Activated T-helper 9 cell treated with anti-CD3 and anti-CD28 coated beads, Interleukin-2, amount 50 U/mL, for 16 hours (primary cell): Measurements from ENCODE around the gene PPAN.

Source experiments
- DNase-seq: peaks from one replicate; pipeline ENCODE4 v3.0.0-alpha.2; 2020; ENCODE audit warnings: low read depth

PPAN gene

DNA sequence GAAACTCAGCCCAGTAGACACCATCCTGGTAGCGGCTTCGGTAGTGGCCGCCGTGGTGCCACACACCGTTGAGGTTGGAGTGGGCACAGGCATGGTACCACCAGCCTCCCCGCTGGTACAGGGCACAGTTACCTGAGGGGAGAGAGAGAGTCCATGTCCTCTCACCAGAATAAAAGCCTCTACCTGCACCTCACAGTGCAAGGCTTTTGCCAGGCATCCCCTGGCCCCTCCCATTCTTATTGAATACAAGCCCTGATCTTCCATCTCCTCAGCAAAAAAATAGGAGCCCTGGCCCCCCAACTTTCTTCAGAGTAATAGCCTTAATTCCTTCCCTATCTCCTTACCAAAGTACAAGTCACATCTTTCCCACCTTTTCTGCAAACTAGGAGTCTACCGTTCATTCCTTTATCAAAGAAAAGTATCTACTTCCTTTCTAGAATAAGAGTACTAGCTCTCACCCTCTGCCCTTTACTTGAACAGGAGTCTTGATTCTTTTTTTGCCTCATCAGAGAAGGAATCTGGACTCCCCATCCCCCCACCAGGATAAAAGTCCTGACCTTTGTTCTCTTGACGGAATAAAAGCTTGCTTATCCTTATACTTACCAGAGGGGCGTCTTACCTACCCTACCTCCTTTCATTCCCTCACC is 13.4 kb upstream of the PPAN start:
- no peak for DNase-seq

DNA sequence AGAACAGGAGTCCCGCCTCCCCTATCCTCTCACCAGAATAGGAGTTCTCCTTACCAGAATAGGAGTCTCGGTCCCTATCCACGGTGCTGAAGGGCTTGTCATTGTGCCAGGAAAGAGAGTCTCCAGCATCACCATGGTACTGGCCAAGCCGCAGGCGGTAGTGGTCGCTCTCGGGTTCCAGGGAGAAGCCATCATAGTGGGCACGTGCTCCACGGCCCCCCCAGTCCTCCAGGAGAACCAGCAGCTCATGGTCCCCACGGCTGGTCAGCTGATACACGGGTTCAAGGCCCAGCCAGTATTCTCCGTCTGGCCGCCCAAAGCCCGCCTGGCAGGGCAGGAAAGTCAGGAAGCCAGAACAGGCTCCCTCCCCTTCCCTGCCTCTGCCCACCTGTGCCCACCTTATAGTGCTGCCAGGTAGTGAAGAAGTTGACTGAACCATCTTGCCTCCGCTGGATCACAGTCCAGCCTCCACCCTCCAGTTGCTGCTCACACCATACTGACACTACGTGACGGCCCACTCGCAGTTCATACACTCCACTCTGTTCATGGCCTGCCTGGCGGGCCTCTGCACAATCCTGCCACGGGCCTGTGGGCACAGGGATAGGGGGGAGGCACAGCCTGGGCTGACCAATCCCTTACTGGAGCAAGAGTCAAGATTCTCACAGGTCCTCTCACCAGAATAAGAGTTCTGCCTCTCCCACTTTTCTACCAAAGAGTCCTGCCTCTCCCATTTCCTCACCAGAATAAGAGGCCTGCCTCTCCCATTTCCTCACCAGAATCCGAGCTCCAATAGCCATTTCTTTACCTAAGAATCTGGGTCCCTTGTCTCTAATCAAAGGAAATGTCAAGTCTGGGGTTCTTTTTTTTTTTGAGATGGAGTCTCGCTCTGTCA is 12.6 kb upstream of the PPAN start:
- DNase-seq: no peak

DNA sequence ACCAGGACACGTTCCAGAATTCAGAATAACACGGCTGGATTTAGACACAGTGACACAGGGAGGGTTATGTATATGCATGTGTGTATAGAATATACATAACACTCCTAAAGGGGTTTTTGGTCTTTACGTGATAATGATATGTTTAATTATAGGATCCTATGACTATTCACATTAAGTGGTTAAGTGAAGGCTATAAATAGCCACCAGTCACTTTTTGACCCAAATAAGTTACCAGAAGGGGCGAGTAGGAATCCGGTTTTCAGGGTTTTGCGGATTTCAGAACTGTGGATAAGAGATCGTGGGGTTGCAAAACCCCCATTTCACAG is 10.6 kb upstream of the PPAN start:
- no peak for DNase-seq

DNA sequence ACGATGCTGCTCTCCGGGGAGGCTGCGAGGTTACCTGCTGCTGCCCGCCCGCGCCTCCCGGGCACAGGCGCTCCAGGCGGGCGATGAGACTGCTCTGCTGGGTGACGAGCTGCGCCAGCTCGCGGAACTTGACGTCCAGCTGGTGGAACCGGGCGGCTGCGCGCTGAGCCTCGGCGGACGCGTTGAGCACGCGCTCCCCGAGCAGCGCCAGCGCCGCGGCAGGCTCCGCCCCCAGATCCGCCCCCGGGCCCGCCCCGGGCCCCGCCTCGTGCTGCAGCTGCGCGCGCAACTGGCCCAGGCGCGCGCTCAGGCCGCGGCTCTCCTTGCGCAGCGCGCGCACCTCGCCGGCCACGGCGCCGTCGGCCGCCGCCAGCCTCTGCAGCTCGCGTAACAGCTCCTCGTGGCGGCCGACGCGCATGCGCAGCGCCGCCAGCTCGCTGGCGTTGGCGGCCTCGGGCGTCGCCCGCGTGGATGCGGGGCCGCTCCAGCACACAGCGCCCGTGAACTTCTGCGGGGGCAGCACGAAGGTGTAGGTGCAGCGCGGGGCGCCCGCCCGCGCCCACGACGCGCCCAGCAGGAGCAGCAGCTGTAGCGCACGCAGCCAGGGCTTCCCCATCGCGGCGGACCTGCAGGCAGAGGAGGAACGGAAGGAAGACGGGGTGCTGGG is 10.1 kb upstream of the PPAN start:
- peak; percentile 84 for DNase-seq

DNA sequence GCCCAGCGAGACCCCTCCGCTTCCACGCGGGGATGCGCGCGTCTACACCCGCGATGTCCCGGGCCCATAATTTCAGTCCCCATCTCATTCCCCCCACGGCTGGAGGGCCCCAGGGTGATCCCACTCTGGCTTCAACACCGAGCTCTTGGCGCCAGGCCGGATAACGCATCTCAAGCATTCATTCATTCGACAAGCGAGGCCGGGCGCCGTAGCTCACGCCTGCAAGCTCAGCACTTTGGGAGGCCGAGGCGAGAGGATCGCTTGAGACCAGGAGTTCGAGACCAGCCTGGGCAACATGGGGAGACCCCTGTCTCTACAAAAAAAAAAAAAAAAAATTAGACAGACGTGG is 9.6 kb upstream of the PPAN start:
- DNase-seq: no peak

DNA sequence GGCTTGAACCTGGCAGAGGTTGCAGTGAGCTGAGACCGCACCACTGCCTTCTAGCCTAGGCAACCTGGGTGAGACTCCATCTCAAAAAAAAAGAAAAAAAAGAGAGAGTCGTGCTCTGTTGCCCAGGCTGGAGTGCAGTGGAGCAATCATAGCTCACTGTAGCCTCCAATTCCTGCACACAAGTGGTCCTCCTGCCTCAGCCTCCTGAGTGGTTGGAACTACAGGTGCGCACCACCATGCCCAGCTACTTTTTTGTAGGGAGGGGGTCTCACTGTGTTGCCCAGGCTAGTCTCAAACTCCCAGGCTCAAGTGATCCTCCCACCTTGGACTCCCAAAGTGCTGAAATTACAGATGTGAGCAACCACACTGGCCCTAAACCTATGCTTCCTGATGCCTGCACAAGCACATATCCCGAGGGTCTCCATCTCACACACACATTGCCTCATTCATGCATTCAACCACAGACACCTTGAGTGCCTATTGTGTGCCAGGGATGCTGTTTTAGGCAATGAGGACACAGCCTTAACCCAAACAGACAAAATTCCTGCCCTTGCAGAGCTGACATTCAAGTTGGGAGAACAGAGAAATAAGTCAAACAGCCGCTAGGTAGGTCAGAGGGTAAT is 5.9 kb upstream of the PPAN start:
- DNase-seq: no peak

DNA sequence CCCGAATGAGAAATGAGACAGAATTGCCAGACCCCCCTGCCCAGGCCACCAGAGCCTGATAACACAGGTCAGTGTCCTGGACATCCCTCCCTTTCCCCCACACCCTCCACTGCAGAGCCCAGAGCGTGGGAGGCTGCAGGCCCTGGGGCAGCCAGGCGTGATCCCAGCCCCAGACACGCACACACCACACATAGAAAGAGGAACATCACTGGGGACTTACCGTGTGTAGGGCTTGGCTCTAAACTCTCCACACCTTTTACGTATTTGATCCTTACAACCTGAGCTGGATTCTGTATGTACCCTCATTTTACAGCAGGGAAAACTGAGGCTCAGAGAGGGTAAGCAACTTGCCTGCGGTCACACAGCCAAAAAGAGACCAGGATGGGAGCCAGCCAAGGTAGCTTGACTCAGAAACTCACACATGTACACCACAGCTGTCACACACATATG is 3.4 kb upstream of the PPAN start:
- DNase-seq: no peak

DNA sequence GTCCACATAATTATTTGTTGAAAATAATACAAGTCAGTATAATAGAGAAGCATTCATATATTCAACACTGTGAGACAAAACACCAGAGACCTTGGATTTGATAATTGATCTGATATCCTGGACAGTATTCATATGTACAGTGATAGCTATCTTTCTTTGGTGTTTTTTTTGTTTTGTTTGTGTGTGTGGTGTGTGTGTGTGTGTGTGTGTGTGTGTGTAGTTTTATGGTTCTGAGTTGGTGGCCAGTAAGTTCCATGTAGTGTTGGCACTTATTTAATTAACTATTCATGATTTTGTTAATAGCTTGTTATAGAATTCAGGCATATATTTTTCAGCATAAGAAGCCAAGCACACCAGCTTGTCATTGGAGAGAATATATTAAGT is 2.0 kb upstream of the PPAN start:
- no peak for DNase-seq

DNA sequence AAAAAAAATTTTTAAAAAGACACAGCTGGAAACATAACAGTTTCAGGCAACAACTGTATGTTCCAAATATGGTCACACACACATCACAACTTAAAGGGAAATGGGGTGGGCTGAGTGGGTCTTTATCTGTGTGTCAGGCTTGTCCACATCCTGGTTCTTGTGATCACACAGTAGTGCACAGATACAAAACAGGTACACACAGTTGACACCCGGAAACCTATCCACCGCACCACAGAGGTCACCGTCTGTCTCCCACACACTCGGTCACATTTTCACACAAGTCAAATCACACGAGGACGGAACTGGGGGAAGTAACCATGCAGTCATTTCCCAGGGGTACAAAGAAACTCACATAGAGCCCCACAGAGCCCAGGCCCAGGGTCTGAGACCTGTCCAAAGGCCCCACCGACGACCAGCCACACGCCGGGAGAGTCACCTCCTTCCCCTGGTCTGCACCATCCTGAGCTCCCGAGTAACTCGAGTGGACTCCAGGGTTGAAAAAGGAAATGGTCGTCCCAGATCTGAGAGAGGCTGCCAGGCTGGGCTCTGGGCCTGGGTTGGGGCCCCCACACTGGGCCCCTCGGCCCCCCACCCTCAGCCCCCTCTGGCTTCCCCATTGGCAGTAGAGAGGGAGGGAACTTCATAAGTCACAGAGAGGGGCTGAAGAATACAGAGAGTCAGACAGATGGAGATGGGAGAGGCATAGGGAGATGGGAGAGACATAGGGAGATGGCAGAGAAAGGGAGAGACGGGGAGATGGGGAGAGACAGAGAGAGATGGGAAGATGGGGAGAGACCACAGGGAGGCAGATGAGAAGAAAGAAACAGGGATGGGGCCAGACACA is 1.3 kb upstream of the PPAN start:
- DNase-seq: peak; percentile 68

DNA sequence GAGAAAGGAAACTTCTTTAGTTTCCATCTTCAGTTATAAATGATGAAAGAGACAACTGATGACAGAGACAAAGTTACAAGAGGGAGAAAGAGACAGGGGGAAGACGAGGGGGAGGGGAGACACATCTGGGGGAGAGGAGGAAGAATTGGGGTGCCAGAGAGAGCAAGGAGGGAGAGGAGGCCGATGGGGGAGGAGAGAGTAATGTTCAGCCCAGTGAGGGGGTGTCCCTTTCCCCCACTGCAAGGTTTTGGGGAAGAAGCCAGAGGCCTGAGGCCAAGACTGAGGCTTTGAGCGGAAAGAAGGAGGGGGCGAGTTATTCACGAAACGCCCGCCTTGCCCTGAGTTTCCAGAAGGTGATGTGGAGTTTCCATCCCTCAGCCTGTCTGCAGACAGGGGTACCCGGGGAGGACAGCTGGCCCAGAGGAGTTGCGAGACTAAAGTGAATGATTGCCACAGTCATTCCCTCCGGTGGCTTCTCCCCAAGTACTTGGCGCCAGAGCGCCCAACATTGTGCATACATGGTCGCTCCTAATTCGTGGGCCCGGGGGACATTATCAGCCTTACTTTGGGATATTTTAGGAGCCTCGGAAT is 558 bp upstream of the PPAN start:
- peak; percentile 74 for DNase-seq

DNA sequence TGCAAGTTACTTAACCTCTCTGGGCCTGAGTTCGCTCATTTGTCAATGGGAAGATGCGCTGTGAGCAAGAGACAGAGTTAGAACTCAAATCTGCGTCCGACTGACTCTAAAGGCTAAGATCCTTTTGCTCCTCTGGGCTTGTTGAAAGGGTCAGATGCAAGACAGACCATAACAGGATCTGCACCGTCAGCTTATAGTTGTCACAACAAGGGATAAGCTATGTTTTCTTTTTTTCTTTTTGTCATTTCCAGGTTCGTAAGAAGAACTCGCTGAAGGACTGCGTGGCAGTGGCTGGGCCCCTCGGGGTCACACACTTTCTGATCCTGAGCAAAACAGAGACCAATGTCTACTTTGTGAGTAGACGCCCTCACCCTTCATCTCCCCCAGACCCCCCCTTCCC is 1.1 kb downstream of the PPAN start:
- DNase-seq: no peak

DNA sequence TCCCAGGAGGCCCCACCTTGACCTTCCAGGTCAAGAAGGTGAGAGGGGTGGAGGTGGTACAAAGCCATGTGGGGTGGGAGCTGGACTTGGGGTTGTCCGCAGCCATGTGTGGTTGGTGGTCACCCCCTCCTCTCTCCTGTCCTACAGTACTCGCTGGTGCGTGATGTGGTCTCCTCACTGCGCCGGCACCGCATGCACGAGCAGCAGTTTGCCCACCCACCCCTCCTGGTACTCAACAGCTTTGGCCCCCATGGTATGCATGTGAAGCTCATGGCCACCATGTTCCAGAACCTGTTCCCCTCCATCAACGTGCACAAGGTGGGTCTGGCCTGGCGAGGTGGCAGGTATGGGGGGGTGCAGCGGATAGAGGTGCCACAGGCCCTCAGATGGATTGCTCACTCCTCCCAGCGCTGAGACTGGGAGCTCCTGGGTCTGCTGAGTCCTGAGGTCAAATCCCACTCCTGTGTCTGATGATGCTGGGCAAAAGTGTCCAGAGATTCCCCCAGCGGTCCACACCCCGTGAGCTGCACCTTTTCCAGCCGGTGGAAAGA is 1.7 kb downstream of the PPAN start:
- DNase-seq: no peak

DNA sequence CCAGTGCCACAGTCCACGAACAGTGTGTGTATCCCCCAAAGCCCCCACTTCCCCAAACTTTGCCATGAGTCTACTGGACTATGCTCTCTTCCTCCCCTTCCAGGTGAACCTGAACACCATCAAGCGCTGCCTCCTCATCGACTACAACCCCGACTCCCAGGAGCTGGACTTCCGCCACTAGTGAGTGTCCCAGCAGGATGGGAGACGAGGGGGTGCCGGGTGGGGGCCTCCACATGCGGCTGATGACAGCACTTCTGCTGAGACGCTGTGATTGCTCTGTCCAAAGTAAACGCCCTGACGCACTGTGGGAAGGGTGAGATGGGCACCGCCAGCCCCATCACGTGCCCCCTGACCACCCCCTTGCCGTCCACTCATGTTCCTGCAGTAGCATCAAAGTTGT is 3.4 kb downstream of the PPAN start:
- no peak for DNase-seq

DNA sequence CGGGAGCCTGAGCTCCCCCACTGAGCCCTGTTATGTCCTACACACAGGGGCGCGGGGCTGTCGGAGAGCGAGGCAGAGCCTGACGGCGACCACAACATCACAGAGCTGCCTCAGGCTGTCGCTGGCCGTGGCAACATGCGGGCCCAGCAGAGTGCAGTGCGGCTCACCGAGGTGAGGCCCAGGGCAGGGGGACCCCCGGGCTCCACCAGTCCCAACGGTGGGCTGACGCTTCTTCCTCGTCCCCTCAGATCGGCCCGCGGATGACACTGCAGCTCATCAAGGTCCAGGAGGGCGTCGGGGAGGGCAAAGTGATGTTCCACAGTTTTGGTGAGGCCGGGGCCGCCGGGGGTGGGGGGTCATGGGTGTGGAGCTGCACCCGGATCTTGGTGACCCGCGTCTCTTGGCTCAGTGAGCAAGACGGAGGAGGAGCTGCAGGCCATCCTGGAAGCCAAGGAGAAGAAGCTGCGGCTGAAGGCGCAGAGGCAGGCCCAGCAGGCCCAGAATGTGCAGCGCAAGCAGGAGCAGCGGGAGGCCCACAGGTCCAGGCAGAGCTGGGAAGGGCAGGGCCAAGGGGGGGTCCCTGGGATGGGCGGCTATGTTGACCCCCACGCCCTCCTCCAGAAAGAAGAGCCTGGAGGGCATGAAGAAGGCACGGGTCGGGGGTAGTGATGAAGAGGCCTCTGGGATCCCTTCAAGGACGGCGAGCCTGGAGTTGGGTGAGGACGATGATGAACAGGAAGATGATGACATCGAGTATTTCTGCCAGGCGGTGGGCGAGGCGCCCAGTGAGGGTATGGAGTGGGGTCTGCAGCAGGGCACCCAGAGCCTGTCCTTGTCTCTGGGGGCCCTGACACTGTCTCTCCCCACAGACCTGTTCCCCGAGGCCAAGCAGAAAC is 4.2 kb downstream of the PPAN start:
- no peak for DNase-seq

DNA sequence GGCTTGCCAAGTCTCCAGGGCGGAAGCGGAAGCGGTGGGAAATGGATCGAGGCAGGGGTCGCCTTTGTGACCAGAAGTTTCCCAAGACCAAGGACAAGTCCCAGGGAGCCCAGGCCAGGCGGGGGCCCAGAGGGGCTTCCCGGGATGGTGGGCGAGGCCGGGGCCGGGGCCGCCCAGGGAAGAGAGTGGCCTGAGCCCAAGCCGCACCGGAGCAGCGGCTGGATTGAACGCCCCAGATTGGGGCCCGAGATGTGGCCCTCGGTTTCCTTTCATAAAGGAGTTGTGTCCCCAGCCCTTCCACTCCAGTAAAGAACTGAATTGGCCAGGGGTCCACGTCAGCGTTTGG is 4.8 kb downstream of the PPAN start:
- no peak for DNase-seq

DNA sequence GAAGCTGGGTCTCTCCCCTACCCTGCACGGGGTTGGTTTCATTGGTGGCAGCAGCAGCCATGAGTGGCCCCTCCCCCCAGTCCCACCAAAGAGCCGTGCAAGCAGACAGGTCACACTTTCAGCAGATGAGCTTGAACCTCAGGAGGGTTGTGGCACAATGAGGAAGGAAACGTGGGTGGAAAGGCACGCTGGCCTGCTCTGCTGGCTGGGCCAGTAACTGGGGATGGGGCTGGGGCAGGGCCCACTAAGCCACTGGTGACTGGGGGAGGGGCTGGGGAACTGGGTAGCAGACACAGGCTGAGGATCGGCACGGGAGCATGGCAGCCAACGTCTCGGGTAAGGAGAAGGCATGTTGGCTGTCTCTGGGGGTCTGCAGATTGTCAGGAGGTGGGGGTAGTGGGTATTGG is 5.2 kb downstream of the PPAN start, which contains the start of gene P2RY11:
Gene P2RY11, plus strand, starts transcription at position 289 of the 407 bp plus-strand sequence. Its CDS starts 29 bp downstream, at position 318.
- DNase-seq: no peak

DNA sequence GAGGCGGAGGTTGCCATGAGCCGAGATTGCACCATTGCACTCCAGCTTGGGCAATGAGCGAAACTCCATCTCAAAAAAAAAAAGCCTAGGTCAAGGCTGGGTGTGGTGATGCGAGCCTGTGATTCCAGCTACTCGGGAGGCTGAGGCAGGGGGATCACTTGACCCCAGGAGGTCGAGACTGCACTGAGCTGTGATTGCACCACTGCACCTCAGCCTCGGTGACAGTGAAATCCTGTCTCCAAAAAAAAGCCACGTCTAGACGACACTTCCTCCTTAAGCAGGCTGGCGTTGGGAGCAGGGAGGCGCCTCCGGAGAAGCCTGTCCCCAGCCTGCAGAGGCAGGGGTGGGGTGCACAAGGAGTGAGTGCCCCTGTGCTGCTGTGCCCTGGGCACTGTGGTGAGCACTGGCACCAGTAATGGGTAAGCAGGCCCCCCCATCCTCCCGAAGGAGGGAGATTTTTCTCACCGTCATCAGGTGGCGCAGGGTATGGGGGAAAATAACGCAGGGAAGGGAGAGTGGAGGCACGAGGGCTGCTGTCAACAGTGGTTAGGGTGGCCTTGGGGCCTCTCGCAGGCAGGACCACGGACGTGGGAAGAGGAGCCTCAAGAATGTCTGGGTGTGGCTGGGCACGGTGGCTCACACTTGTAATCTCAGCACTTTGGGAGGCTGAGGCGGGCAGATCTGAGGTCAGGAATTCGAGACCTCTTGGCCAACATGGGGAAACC is 6.0 kb downstream of the PPAN start:
- DNase-seq: peak; percentile 61

DNA sequence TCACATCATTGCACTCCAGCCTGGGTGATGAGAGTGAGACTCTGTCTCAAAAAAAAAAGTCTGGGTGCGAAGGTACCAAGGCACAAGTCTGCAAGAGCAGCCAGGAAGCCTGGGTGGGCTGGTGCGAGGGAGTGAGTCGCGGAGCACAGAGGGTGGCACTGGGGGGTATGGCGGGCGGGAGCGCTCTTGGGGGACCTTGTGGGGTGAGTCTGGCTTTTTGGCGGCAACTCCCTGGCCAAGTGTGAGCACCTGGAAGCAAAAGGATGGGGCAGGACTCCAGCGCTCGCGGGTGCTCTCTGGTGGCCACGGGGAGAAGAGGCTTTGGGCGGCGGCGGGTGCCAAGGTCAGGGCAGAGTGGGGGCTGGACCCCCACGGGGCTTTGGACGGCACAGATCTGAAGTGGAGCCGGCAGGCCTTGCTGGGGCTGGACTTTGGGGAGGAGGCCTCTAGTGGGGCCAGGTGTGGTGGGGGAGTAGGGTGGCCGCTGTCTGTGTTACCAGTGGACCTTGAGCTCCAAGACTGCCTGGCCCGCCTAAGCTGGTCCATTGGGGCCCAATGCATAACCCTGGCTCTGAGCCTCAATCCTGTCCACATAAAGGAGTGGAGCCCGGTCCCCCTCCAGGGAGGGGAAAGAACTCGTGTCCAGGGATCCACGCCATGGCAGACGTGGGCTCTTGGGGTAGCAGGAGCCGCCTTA is 6.9 kb downstream of the PPAN start:
- DNase-seq: peak; percentile 57

DNA sequence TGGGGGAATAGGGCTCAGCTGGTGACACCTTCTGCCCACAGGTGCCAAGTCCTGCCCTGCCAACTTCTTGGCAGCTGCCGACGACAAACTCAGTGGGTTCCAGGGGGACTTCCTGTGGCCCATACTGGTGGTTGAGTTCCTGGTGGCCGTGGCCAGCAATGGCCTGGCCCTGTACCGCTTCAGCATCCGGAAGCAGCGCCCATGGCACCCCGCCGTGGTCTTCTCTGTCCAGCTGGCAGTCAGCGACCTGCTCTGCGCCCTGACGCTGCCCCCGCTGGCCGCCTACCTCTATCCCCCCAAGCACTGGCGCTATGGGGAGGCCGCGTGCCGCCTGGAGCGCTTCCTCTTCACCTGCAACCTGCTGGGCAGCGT is 7.4 kb downstream of the PPAN start:
- no peak for DNase-seq
